H9 (cell line): ENCODE data around the gene ATXN7. TPM values are rescaled to one million over a fixed set of nuclear protein-coding genes. Genes with fewer than 3 reads are reported as not detected.

Experiments used
- DNase-seq: peaks from one replicate; pipeline ENCODE4 v3.0.0-alpha.2; 2017
- H2AFZ ChIP-seq: one replicate; pipeline ENCODE4 v1.6.1; 2013; ENCODE audit warnings: mild to moderate bottlenecking, low read length, control low read depth, moderate library complexity
- H2AK5ac ChIP-seq: 2 replicates; pipeline ENCODE4 v1.6.1; 2013; ENCODE audit warnings: low read length, control low read depth, mixed read lengths; ENCODE audit not compliant: insufficient read length
- H2BK120ac ChIP-seq: one replicate; pipeline ENCODE4 v1.6.1; 2013; ENCODE audit warnings: low read depth, mild to moderate bottlenecking, low read length, control low read depth, inconsistent platforms; ENCODE audit not compliant: poor library complexity, severe bottlenecking
- H2BK12ac ChIP-seq: 2 replicates; pipeline ENCODE4 v1.6.1; 2013; ENCODE audit warnings: low read length, control low read depth, mixed read lengths, low read depth; ENCODE audit not compliant: insufficient read length
- H2BK15ac ChIP-seq: 2 replicates; pipeline ENCODE4 v1.6.1; 2013; ENCODE audit warnings: low read depth, low read length, control low read depth
- H2BK20ac ChIP-seq: one replicate; pipeline ENCODE4 v1.6.1; 2013; ENCODE audit warnings: low read depth, mild to moderate bottlenecking, low read length, control low read depth, inconsistent platforms; ENCODE audit not compliant: poor library complexity, severe bottlenecking
- H2BK5ac ChIP-seq: 2 replicates; pipeline ENCODE4 v1.6.1; 2013; ENCODE audit warnings: low read length, control low read depth, mixed read lengths; ENCODE audit not compliant: insufficient read length
- H3K14ac ChIP-seq: 2 replicates; pipeline ENCODE4 v1.6.1; 2013; ENCODE audit warnings: low read length, control low read depth; ENCODE audit not compliant: insufficient read depth
- H3K18ac ChIP-seq: 2 replicates; pipeline ENCODE4 v1.6.1; 2013; ENCODE audit warnings: low read depth, mild to moderate bottlenecking, mixed read lengths, low read length, control low read depth; ENCODE audit not compliant: insufficient read length
- H3K23ac ChIP-seq: 2 replicates; pipeline ENCODE4 v1.6.1; 2013; ENCODE audit warnings: low read length, control low read depth, mixed read lengths, low read depth; ENCODE audit not compliant: insufficient read length
- H3K23me2 ChIP-seq: 2 replicates; pipeline ENCODE4 v1.6.1; 2013; ENCODE audit warnings: low read depth, mild to moderate bottlenecking, mixed read lengths, low read length, control low read depth; ENCODE audit not compliant: insufficient read length, poor library complexity, severe bottlenecking
- H3K27ac ChIP-seq: 2 replicates; pipeline ENCODE4 v1.5.1; 2013; ENCODE audit warnings: low read length, control low read depth, mixed read lengths, low read depth; ENCODE audit not compliant: insufficient read length
- H3K27me3 ChIP-seq: 2 replicates; pipeline ENCODE4 v1.6.1; 2013; ENCODE audit warnings: low read length, control low read depth, inconsistent platforms; ENCODE audit not compliant: insufficient read depth
- H3K4ac ChIP-seq: 2 replicates; pipeline ENCODE4 v1.6.1; 2013; ENCODE audit warnings: low read depth, mild to moderate bottlenecking, control low read depth, inconsistent platforms, low read length, moderate library complexity
- H3K4me1 ChIP-seq: 2 replicates; pipeline ENCODE4 v1.6.1; 2013; ENCODE audit warnings: low read length, control low read depth, inconsistent platforms; ENCODE audit not compliant: insufficient read depth
- H3K4me2 ChIP-seq: 2 replicates; pipeline ENCODE4 v1.6.1; 2013; ENCODE audit warnings: low read length, control low read depth, mixed read lengths; ENCODE audit not compliant: insufficient read length, insufficient read depth
- H3K56ac ChIP-seq: 2 replicates; pipeline ENCODE4 v1.6.1; 2013; ENCODE audit warnings: low read depth, mild to moderate bottlenecking, mixed read lengths, low read length, control low read depth; ENCODE audit not compliant: insufficient read length
- H3K79me1 ChIP-seq: 2 replicates; pipeline ENCODE4 v1.6.1; 2013; ENCODE audit warnings: low read depth, mild to moderate bottlenecking, moderate library complexity, low read length, control low read depth, inconsistent platforms; ENCODE audit not compliant: insufficient read depth, poor library complexity, severe bottlenecking
- H3K79me2 ChIP-seq: 2 replicates; pipeline ENCODE4 v1.6.1; 2013; ENCODE audit warnings: low read length, control low read depth, inconsistent platforms; ENCODE audit not compliant: insufficient read depth
- H3K9ac ChIP-seq: 2 replicates; pipeline ENCODE4 v1.6.1; 2013; ENCODE audit warnings: low read length, control low read depth, mixed read lengths; ENCODE audit not compliant: insufficient read length; ENCODE audit errors: extremely low read depth
- H3K9me3 ChIP-seq: one replicate; pipeline ENCODE4 v1.6.1; 2013; ENCODE audit warnings: low read depth, low read length, inconsistent platforms; ENCODE audit not compliant: control insufficient read depth
- H3T11ph ChIP-seq: one replicate; pipeline ENCODE4 v1.6.1; 2013; ENCODE audit warnings: mild to moderate bottlenecking, low read length, control low read depth, inconsistent platforms
- H4K20me1 ChIP-seq: one replicate; pipeline ENCODE4 v1.6.1; 2013; ENCODE audit not compliant: control insufficient read depth, insufficient read length, insufficient read depth
- H4K5ac ChIP-seq: 2 replicates; pipeline ENCODE4 v1.6.1; 2013; ENCODE audit warnings: low read depth, mild to moderate bottlenecking, mixed read lengths, low read length, control low read depth; ENCODE audit not compliant: insufficient read length
- H4K8ac ChIP-seq: replicated peaks from 2 replicates; pipeline ENCODE4 v1.6.1; 2013; ENCODE audit warnings: low read length, control low read depth, mixed read lengths, low read depth; ENCODE audit not compliant: insufficient read length
- H4K91ac ChIP-seq: 2 replicates; pipeline ENCODE4 v1.6.1; 2013; ENCODE audit warnings: low read depth, mild to moderate bottlenecking, moderate library complexity, mixed read lengths, low read length, control low read depth; ENCODE audit not compliant: insufficient read length
- H3K27ac Mint-ChIP-seq, 3 experiments: 2 replicates in 2 of 3; 3 replicates in 1 of 3; pipeline ENCODE4 v1.8.0; 2020 to 2021; ENCODE audit warnings: mixed read lengths in 3 of 3, mild to moderate bottlenecking in 1 of 3, moderate library complexity in 1 of 3
- H3K27me3 Mint-ChIP-seq: 2 replicates; pipeline ENCODE4 v1.8.0; 2021; ENCODE audit warnings: low read depth, mild to moderate bottlenecking, moderate library complexity, mixed read lengths
- H3K36me3 Mint-ChIP-seq, 3 experiments: 2 replicates in 2 of 3; 3 replicates in 1 of 3; pipeline ENCODE4 v1.8.0; 2020 to 2021; ENCODE audit warnings: low read depth in 3 of 3, mixed read lengths in 3 of 3; ENCODE audit not compliant: insufficient read depth in 1 of 3
- H3K4me1 Mint-ChIP-seq, 2 experiments: 2 replicates each; pipeline ENCODE4 v1.8.0; 2020; ENCODE audit warnings: mixed read lengths in 2 of 2
- H3K4me3 Mint-ChIP-seq, 2 experiments: 2 replicates in 1 of 2; 3 replicates in 1 of 2; pipeline ENCODE4 v1.8.0; 2020 to 2021; ENCODE audit warnings: mild to moderate bottlenecking in 2 of 2, mixed read lengths in 2 of 2, moderate library complexity in 1 of 2
- H3K9me3 Mint-ChIP-seq, 2 experiments: 2 replicates in 1 of 2; 3 replicates in 1 of 2; pipeline ENCODE4 v1.8.0; 2020; ENCODE audit warnings: mild to moderate bottlenecking in 2 of 2, mixed read lengths in 2 of 2, moderate library complexity in 1 of 2
- CTCF ChIP-seq: fragments of 200-600 bp; sonication (generic); conservative IDR thresholded peaks from 3 replicates; pipeline ENCODE4 v1.8.0; 2021; ENCODE audit warnings: antibody characterized with exemption, mild to moderate bottlenecking
- WGBS: extraction: QIAGEN DNeasy Blood & Tissue Kit; methylation state at CpG from one replicate; pipeline ENCODE4 v1.1.7; 2013; ENCODE audit warnings: missing lambda C conversion rate, low lambda C conversion rate, mixed read lengths; ENCODE audit not compliant: insufficient read length; ENCODE audit errors: extremely low coverage; 5-methylcytosine and 5-hydroxymethylcytosine counted together
- total RNA-seq: library from RNA; stranded (reverse); gene quantifications from 2 replicates; pipeline ENCODE4 v1.2.1, GENCODE V29; 2021

Gene ATXN7
- total RNA-seq, 1 experiment from 2014 or later = 21.5 TPM

- no peak overlapping the region for H2BK15ac ChIP-seq
- no peak overlapping the region for H3K27ac ChIP-seq
- H3K23ac ChIP-seq = no peak overlapping the region
- H3K23me2 ChIP-seq = no peaks in the 10 kb centered on the region
- H3K9ac ChIP-seq = no peak overlapping the region
- Mint-ChIP-seq H3K4me3 (no peak overlapping the region), H3K9me3 (no peaks in the 10 kb centered on the region), H3K36me3 (peaks cover 1 to 41% (median 38%) of the 10 kb centered on the region in 3 experiments; a peak in 6 of 7 replicates), H3K27ac (no peak overlapping the region), H3K4me1 (peaks cover 2% of the 10 kb centered on the region in 2 experiments; a peak in 2 of 4 replicates), H3K27me3 (no peaks in the 10 kb centered on the region)
- H3K9me3 ChIP-seq = no peaks in the 10 kb centered on the region
- no peaks in the 10 kb centered on the region for H3K27me3 ChIP-seq
- no peak overlapping the region for H2BK12ac ChIP-seq
- no peak overlapping the region for H2BK120ac ChIP-seq
- H3T11ph ChIP-seq = no peak overlapping the region
- H3K4ac ChIP-seq = no peak overlapping the region
- H2AK5ac ChIP-seq = no peak overlapping the region
- no peak overlapping the region for H4K5ac ChIP-seq
- peaks cover 2% of the 10 kb centered on the region; the same call in 1 of the 2 replicates for H3K4me1 ChIP-seq
- H3K79me1 ChIP-seq = no peaks in the 10 kb centered on the region
- H4K91ac ChIP-seq = no peak overlapping the region
- no peak overlapping the region for H3K56ac ChIP-seq
- H3K79me2 ChIP-seq = no peaks in the 10 kb centered on the region
- H4K8ac ChIP-seq = no peak overlapping the region
- H3K14ac ChIP-seq = no peak overlapping the region
- H2BK5ac ChIP-seq = no peak overlapping the region
- H3K18ac ChIP-seq = no peak overlapping the region
- no CpG with 5 or more reads among the region's 2 CpGs for WGBS
- DNase-seq = no peak
- no peak overlapping the region for H2BK20ac ChIP-seq
- no peak for TF ChIP-seq CTCF
- no peaks in the 10 kb centered on the region for H4K20me1 ChIP-seq
- H3K4me2 ChIP-seq = no peak overlapping the region
- H2AFZ ChIP-seq = no peak overlapping the region
Observed at GRCh38 chr3:63986831-63987230, 123.2 kb downstream of the ATXN7 start.
